GM18498 (cell line): ENCODE measurements around the gene SULT1C2.

ENCODE experiments used
- ATAC-seq: cut with Tn5 transposase; IDR thresholded peaks from one replicate; pipeline ENCODE4 v1.9.1; 2021; ENCODE audit warnings: mild to moderate bottlenecking, moderate library complexity; ENCODE audit not compliant: unreplicated experiment

SULT1C2 gene

DNA sequence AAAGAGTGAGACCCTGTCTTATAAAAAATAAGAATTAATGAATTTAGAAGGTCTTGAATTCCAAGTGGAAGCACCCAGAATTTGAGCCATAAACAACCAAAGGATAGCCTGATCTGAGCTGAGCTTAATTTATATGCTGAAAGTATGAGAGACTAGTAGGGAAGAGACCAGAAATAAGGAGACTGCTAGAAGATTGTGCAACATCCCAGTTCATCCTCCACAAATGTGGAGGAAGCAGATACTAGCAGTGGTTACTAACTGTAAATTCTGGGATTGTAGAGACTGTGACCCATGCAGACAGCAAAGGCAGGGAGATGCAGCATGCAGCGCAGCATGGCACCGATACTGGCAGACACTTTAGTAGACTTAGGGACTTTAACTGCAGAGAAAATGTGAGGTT, 1.5 kb upstream of the SULT1C2 start:
- ATAC-seq: no peak

DNA sequence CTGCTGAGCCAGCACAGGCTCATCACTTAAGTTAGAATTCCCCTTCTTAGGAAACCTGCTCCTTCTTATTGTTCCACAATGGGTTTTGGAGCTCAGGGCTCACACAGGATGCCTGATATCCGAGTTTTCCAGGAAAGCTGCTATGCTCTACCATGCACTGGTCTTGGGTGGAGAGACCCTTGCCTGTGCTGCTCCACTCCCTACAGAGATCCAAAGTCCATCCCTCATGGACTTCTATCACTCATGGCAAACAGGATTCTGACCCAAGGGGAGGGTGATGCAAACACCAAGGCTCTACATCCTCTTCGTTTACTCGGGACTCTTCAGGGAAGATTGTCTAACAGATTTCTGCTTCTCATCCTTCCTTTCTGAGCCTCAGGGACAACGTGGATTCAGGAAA, 5.2 kb downstream of the SULT1C2 start:
- ATAC-seq: no peak

- ATAC-seq: no peak
These were observed 8.9 kb downstream of the SULT1C2 start for GRCh38 chr2:108297436-108298141.

DNA sequence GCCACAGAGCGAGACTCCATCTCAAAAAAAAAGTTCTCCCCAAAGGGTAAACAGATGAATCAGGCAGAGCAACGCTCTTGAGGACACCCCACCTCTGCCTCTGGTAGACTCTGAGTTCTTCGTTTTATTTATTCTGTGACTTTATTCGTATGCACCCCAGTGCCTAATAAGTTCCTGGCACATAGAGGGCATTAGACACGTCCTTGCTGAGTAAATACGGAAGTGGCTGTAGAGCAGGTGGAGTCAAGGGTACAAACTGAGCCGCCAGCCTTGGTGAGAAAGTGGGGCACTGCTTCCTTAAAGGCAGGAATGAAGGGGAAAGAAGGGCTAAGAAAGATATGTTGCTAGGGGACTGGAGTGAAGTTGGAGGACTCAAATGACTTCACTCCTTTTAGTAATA, 12.9 kb downstream of the SULT1C2 start:
- ATAC-seq: no peak

- ATAC-seq: no peak
These were observed 16.3 kb downstream of the SULT1C2 start for GRCh38 chr2:108304975-108305374.

DNA sequence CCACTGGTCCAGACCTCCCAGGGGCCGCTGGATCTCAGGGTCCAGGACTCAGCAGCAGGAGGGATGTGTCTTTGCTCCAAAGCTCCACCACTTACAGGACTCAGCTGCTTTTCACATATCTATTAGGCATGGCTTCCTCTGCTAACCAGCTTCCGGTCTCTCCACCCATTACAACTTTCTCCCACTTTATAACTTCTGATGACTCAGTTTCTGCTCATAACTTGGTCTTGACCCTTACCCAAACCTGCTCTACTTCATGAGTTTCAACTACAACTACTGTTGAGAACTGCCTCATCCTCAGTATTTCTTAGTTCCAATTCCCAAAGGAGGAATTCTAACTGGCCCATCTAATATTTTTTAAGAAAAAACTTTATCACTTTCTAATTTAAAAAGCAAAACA, 17.2 kb downstream of the SULT1C2 start:
- ATAC-seq: no peak

DNA sequence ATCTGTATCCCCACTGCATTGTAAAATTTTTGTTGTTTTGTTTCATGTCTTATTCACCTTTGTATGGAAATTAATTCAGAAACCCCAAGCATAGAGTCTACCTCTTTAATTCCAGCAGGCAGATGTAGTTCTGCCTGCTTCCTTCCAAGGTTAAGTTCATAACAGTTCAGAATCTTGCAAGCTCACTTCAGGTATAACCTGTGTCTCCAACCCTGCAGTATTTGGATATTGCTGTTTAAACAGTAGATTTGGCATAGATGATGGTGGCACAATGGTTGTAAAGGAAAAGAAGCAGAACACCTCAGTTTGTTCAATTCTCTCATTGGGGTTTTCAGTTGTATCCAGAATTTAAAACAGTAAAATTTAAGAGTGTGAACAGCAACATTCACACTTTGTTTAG, 21.2 kb downstream of the SULT1C2 start:
- no peak for ATAC-seq

- ATAC-seq: no peak
These were observed 26.0 kb downstream of the SULT1C2 start for GRCh38 chr2:108314586-108315296.

GRCh38 chr2:108315444-108315934, 26.8 kb downstream of the SULT1C2 start:
- ATAC-seq: no peak

- ATAC-seq: no peak
These were observed 27.3 kb downstream of the SULT1C2 start for GRCh38 chr2:108316033-108316432.

DNA sequence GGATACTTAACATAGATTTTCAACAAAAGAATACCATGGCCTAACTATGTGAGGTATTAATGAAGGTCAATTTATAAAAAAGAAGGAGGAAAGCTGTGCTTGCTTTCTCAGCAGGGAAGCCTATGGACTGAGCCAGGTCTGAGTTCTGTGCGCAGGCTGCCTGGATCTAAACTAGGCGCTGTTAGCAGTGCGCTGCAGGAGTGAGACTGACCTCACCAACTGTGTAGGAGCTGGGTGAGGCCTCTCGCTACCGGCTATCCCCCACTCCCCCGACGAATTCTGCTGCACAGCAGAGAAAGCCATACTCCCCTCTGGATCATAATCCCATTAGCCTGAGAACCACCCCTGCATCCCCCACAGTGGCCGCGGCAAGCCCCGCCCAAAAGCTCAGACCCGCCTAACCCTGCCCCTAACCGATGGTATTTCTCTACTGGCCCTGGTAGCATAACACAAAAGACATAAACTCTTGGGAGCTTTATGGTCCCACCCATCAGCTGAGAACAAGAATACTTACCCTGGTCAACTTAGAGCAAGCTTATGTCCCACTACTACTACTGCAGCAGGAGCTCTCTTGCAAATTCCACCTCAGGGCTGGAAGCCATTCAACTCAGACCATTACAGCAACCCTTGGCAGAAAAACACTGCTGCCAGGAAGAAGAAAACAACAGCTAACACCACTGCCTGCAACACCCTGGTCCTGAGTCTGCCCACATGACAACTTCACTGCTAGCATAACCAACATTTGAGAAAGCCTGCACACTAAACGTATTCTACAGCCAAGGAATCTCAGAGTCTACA, 28.0 kb downstream of the SULT1C2 start:
- ATAC-seq: no peak

DNA sequence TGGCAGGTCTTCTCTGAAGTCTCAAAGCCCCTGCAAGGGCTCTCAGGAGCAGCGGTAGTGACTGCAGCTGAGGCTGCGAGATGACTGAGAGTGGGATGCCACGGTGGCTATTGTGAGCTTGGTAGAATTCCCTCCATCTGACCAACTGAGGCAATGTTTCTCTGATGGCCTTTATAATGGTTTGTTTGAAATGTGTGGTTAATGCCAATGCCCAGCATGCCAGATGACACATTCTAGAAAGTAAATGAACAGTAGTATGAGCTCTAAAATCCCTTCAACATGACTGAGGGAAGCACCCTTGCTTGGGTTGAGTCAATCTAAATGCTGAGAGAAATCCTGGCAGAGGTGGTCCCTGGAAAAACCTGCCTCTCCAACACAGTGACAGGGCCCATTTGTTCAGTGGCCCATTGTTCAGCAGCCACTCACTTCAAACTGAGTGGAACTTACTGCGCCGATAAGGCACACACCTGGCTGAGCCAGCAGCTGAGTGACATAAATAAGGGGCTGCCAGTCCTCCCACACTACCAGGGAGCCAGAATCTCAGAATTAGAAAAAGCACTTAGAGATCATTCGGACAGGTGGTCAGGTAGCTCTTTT, 31.7 kb downstream of the SULT1C2 start:
- no peak for ATAC-seq

- ATAC-seq: no peak
These were observed 34.9 kb downstream of the SULT1C2 start for GRCh38 chr2:108323619-108324018.

GRCh38 chr2:108324531-108325255, 36.0 kb downstream of the SULT1C2 start:
- ATAC-seq: no peak

DNA sequence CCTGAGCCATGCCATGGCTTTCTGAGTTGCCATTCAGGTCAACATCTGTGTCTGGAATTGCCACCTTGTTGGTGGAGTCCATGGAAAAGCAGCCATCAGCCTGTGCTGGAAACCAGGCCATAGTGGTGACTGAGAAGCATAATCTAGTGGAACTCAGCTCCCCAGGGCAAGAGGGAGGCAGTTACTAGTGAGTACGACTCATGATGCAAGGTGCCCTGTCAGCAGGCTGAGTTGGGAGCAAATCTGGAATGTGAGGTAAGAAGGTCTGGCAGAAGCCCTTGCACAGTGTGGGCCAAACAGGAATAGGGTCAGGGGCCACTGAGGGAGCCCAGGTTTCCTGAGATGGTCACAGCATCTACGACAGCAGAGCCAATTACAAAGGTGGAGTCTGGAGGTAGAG, 37.1 kb downstream of the SULT1C2 start:
- ATAC-seq: no peak

DNA sequence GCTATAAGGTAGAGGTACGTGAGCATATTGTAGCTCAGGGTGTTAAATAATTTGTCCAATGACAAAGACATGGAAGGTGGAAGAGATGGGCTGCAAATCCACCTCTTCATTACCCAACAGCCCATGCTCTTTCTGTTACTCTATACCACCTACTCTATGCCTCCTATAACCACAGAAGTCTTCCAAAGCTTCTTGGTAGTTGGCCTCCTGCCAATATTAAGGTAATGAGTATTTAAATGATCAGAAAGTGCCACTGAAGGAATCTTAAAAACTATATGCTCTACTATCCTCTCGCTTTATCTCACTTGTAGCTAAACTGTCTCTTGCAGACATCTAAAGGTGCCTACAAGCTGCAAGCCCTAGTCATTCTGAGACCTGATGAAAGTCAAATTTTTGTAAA, 41.1 kb downstream of the SULT1C2 start:
- ATAC-seq: no peak

DNA sequence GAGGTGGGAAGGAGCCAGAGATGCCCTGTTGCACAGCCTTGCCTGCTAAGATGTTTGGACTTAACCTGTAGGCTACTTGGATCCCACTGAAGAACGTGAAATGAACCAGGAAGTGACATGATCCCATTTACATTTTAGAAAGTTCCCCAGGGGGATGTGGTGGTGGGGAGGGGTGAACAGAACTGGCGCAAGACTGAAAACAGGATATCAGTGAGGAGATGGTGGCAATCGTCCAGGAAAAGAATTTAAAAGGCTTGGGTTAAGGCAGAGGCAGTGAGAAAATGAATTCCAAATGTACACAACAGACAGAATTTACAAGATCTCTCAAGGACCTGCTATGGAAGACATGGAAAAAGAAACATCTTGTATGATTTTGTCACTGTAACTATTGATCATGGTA, 42.3 kb downstream of the SULT1C2 start:
- no peak for ATAC-seq

DNA sequence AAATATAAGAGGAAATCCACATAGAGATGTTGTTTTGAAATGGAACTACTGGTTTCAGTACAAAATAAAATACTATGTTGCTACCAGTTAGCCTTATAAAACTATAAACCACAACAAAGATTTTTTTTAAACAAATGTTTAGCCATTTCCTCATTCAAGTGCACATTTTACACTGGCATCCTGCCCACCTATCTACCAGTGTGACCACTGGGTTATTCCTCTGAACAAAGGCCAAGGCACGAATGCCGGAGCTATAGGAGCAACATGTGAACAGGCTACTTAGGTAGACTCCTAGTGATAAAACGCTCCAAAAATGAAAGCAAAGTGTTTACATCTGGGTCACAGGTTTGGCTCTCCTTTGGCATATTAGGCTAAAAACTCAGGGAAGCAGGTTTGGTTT, 57.3 kb downstream of the SULT1C2 start:
- no peak for ATAC-seq

- ATAC-seq: no peak
These were observed 58.1 kb downstream of the SULT1C2 start for GRCh38 chr2:108346827-108347226.

- no peak for ATAC-seq
These were observed 59.1 kb downstream of the SULT1C2 start for GRCh38 chr2:108347786-108348185.
